Pancreas (tissue), 10 donors: Measurements from ENCODE around the gene FLNC. TPM values are rescaled to one million over a fixed set of nuclear protein-coding genes. Genes with fewer than 3 reads are reported as not detected.

Experiments
- ATAC-seq, 4 donors: fragments of 200-7000 bp; cut with Tn5 transposase; one replicate each; pipeline versions ENCODE4 v1.8.0 to v1.9.1; 2020; ENCODE audit warnings: mild to moderate bottlenecking in 4 of 4, moderate library complexity in 4 of 4
- DNase-seq, 6 donors: peaks; one replicate each; pipeline ENCODE4 v3.0.0-alpha.2; 2020
- FAIRE-seq: peaks from 2 replicates; lab custom pipeline; 2012; peaks lifted over from hg19 to GRCh38; lab: Jason Lieb, UNC
- H3K27ac ChIP-seq, 4 donors: fragments of 200-600 bp; sonication (generic); 1 replicate in 3 of 4; 2 replicates in 1 of 4; pipeline versions ENCODE4 v1.5.0 to v1.8.0; 2020
- H3K27me3 ChIP-seq, 4 donors: fragments of 200-600 bp; one replicate each; pipeline ENCODE4 v1.8.0; 2021
- H3K36me3 ChIP-seq, 3 donors: fragments of 200-600 bp; sonication (generic) in 1 of 3; one replicate each; pipeline versions ENCODE4 v1.5.0 to v1.8.0; 2020 to 2021
- H3K4me1 ChIP-seq, 3 donors: fragments of 200-600 bp; one replicate each; pipeline ENCODE4 v1.8.0; 2021
- H3K4me3 ChIP-seq, 4 donors: fragments of 200-600 bp; sonication (generic) in 2 of 4; one replicate each; pipeline versions ENCODE4 v1.5.0 to v1.8.0; 2020 to 2021
- H3K9me3 ChIP-seq, 4 donors: fragments of 200-600 bp; one replicate each; pipeline ENCODE4 v1.8.0; 2021
- CTCF ChIP-seq, 4 donors: fragments of 200-600 bp; sonication (generic) in 3 of 4; IDR thresholded peaks; one replicate each; pipeline versions ENCODE4 v1.5.0 to v1.8.0; 2021; ENCODE audit warnings: antibody characterized with exemption in 4 of 4
- WGBS, 2 donors: extraction: QIAGEN DNeasy Blood & Tissue Kit; methylation state at CpG; one replicate each; pipeline ENCODE4 v1.1.7; 2013; 5-methylcytosine and 5-hydroxymethylcytosine counted together
- intact Hi-C, 3 donors: fragments of 100-400 bp; cut with DNase I; formaldehyde crosslinking; loops; one replicate each; pipeline versions ENCODE4 v1.11.1 to v1.14.2; 2022
- polyA plus RNA-seq, 2 donors: library from polyadenylated mRNA; stranded (reverse); fragments of 200-250 nt; gene quantifications; one replicate each; pipeline ENCODE4 v1.2.3, GENCODE V29; 2013
- total RNA-seq, 6 donors: library from RNA; stranded (reverse); fragmentation: NEBNext Ultra II Directional in 4 of 6; extraction: Animal tissue kit (Norgen Biotek cat#: 25700) in 4 of 6; gene quantifications; one replicate each; pipeline versions ENCODE4 v1.2.1 to v1.2.4, GENCODE V29; 2021 to 2023
- donor health status: healthy with polysubstance abuse.
- donor health status: DM: no; HTN: no; CAD: no; lungs with moderate emphysema.
- donor health status: DM: no; HTN: no; CAD: no.
- donor health status: control.
- donor health status: control.
- donor health status: Bipolar disorder and iron deficiency.
- donor health status: DM: yes; HTN: yes; CAD: no.
- donor health status: DM: no; HTN: no; CAD: no.
- donor health status: DM: no; HTN: no; CAD: no.
- donor health status: DM: yes; HTN: yes; CAD: no.

The FLNC gene
- total and polyA plus RNA-seq, 8 donors, result 0.28 to 2.3 (median 1.0) TPM

- TF ChIP-seq CTCF (IDR thresholded peaks at IDR 0.05), result no peak
- DNase-seq, result no peak
- H3K27me3 ChIP-seq, result no peaks in the 10 kb centered on the region
- no peak for FAIRE-seq
- no peaks in the 10 kb centered on the region for H3K4me1 ChIP-seq
- intact Hi-C loops, result no loop called here
- WGBS, 2 donors, result 92 to 93% methylated on average over 16 of the region's 16 CpGs
- no peaks in the 10 kb centered on the region for H3K36me3 ChIP-seq
- no peaks in the 10 kb centered on the region for H3K9me3 ChIP-seq
- no peak overlapping the region for H3K4me3 ChIP-seq
- H3K27ac ChIP-seq, result no peak overlapping the region
- ATAC-seq, result no peak
Observed at GRCh38 chr7:128849156-128849515, 18.9 kb downstream of the FLNC start.

DNA sequence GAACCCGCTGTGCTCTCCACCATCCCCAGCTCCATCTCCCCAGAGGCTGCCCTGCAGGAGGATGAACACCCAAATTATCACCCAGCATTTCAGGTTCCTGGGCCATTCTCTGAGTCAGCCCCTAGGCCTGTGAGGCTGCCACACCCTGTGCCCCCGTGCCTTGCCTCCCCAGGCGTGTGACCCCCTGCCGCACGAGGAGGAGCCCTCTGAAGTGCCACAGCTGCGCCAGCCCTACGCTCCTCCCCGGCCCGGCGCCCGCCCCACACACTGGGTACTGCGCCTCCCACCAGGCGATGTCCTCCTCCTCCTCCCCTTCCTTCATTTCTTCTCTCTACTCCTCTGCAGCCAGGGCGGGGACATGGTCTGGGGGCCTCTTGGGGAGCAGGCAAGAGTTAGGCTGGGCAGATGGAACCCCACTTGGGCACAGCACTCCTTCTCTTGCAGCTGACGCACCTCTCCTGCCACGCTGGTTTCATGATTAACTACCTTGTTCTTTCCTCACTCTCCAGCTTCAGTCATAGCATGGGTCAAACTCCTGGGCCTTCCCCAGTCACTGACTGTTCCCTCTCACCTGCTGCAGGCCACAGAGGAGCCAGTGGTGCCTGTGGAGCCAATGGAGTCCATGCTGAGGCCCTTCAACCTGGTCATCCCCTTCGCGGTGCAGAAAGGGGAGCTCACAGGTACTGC is 19.7 kb downstream of the FLNC start:
- 76 to 79% methylated on average over 18 of the region's 18 CpGs for WGBS, 2 donors
- H3K36me3 ChIP-seq, result no peaks in the 10 kb centered on the region
- H3K27me3 ChIP-seq, result no peaks in the 10 kb centered on the region
- H3K9me3 ChIP-seq, result no peaks in the 10 kb centered on the region
- no peak for ATAC-seq
- intact Hi-C loops, result no loop called here
- no peak overlapping the region for H3K27ac ChIP-seq
- no peak for TF ChIP-seq CTCF (IDR thresholded peaks at IDR 0.05)
- no peak for FAIRE-seq
- H3K4me1 ChIP-seq, result no peaks in the 10 kb centered on the region
- H3K4me3 ChIP-seq, result no peak overlapping the region
- DNase-seq, result no peak

GRCh38 chr7:128852537-128853254 is 22.5 kb downstream of the FLNC start:
- H3K27ac ChIP-seq, result no peak overlapping the region
- FAIRE-seq (no peak), DNase-seq (no peak), ATAC-seq (no peak)
- intact Hi-C loops, result no loop called here
- H3K36me3 ChIP-seq, result no peaks in the 10 kb centered on the region
- no peaks in the 10 kb centered on the region for H3K4me1 ChIP-seq
- 70 to 75% methylated on average over 28 of the region's 28 CpGs for WGBS, 2 donors
- no peak overlapping the region for H3K4me3 ChIP-seq
- no peaks in the 10 kb centered on the region for H3K9me3 ChIP-seq
- no peaks in the 10 kb centered on the region for H3K27me3 ChIP-seq
- no peak for TF ChIP-seq CTCF (IDR thresholded peaks at IDR 0.05)

DNA sequence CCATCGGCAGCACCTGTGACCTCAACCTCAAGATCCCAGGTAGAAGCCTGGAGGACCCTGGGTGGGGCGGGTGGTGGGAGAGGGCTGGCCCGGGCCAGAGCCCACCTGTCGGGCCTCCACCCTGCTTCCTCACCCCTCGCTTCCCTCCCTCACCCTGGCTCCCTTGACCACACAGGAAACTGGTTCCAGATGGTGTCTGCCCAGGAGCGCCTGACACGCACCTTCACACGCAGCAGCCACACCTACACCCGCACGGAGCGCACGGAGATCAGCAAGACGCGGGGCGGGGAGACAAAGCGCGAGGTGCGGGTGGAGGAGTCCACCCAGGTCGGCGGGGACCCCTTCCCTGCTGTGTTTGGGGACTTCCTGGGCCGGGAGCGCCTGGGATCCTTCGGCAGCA is 23.6 kb downstream of the FLNC start:
- no peak overlapping the region for H3K4me3 ChIP-seq
- no peak for TF ChIP-seq CTCF (IDR thresholded peaks at IDR 0.05)
- no peaks in the 10 kb centered on the region for H3K27me3 ChIP-seq
- FAIRE-seq (no peak), DNase-seq (no peak), ATAC-seq (no peak)
- no peaks in the 10 kb centered on the region for H3K4me1 ChIP-seq
- H3K36me3 ChIP-seq, result no peaks in the 10 kb centered on the region
- intact Hi-C loops, result no loop called here
- H3K9me3 ChIP-seq, result no peaks in the 10 kb centered on the region
- H3K27ac ChIP-seq, result no peak overlapping the region
- WGBS, 2 donors, result 63 to 72% methylated on average over 23 of the region's 23 CpGs

GRCh38 chr7:128854396-128854795 is 24.2 kb downstream of the FLNC start:
- ATAC-seq (no peak), DNase-seq (no peak)

More at GRCh38 chr7:128854396-128854795, 24.2 kb downstream of the FLNC start:
- FAIRE-seq, result no peak
- WGBS, 2 donors, result 73 to 79% methylated on average over 21 of the region's 21 CpGs
- intact Hi-C loops, result no loop called here
- Histone ChIP-seq H3K27me3 (no peaks in the 10 kb centered on the region), H3K36me3 (no peaks in the 10 kb centered on the region), H3K4me3 (no peak overlapping the region), H3K4me1 (no peaks in the 10 kb centered on the region), H3K9me3 (no peaks in the 10 kb centered on the region), H3K27ac (no peak overlapping the region)
- TF ChIP-seq CTCF (IDR thresholded peaks at IDR 0.05), result no peak
